K562 (cell line): ENCODE results near the gene IL27RA. TPM values are rescaled to one million over a fixed set of nuclear protein-coding genes. Genes with fewer than 3 reads are reported as not detected.
A peak's percentile ranks its signal among the peaks of the same experiment; 100 is the strongest.

ENCODE experiments used
- BCOR ChIP-seq: fragments of 450-650 bp; IDR thresholded peaks from 2 replicates; pipeline ENCODE4 v1.6.1; 2016
- CTCF ChIP-seq, 3 experiments: IDR thresholded peaks in 2 of 3; conservative IDR thresholded peaks in 1 of 3; 2 replicates each; pipeline ENCODE4 v1.5.1; 2011 to 2012; ENCODE audit warnings: low read length in 3 of 3, mild to moderate bottlenecking in 3 of 3, control low read depth in 2 of 3, improper control_type of control experiment in 1 of 3, inconsistent platforms in 1 of 3, low read depth in 1 of 3, mixed read lengths in 1 of 3, moderate library complexity in 1 of 3; ENCODE audit not compliant: insufficient read depth in 2 of 3
- ELF4 ChIP-seq: fragments of 450-650 bp; formaldehyde crosslinking; IDR thresholded peaks from 2 replicates; pipeline ENCODE4 v1.4.0; 2022; ENCODE audit warnings: missing genetic modification characterization
- ETV1 ChIP-seq: fragments of 450-650 bp; conservative IDR thresholded peaks from 2 replicates; pipeline ENCODE4 v1.6.1; 2016; ENCODE audit warnings: missing genetic modification characterization, control low read depth, low read depth, missing compliant biosample characterization
- GABPB1 ChIP-seq: sonication (generic); formaldehyde crosslinking; IDR thresholded peaks from 2 replicates; pipeline ENCODE4 v1.8.0; 2022; ENCODE audit warnings: mild to moderate bottlenecking, missing genetic modification reagents
- ILF3 ChIP-seq: fragments of 450-650 bp; IDR thresholded peaks from 2 replicates; pipeline ENCODE4 v1.6.1; 2018; ENCODE audit warnings: antibody characterized with exemption, mild to moderate bottlenecking, moderate library complexity, borderline replicate concordance
- IRF9 ChIP-seq: fragments of 450-650 bp; IDR thresholded peaks from 2 replicates; pipeline ENCODE4 v1.6.1; 2016; ENCODE audit warnings: missing biosample characterization, missing genetic modification characterization
- KLF1 ChIP-seq: fragments of 450-650 bp; IDR thresholded peaks from 2 replicates; pipeline ENCODE4 v1.6.1; 2016; ENCODE audit warnings: missing genetic modification characterization, missing compliant biosample characterization
- SMAD1 ChIP-seq: fragments of 150-350 bp; IDR thresholded peaks from 2 replicates; pipeline ENCODE4 v1.6.1; 2014; ENCODE audit warnings: low read length, low read depth; ENCODE audit not compliant: partially characterized antibody
- SNAPC5 ChIP-seq: fragments of 250-450 bp; sonication (Bioruptor Pico); IDR thresholded peaks from 2 replicates; pipeline ENCODE4 v1.8.0; 2021; ENCODE audit warnings: moderate library complexity, mild to moderate bottlenecking, inconsistent platforms
- SP2 ChIP-seq: IDR thresholded peaks from 2 replicates; pipeline ENCODE4 v1.6.1; 2011; ENCODE audit warnings: mild to moderate bottlenecking, low read depth, low read length, moderate library complexity; ENCODE audit not compliant: poor library complexity, severe bottlenecking; ENCODE audit errors: extremely low read depth
- SRSF3 ChIP-seq: fragments of 200-400 bp; formaldehyde crosslinking; IDR thresholded peaks from 2 replicates; pipeline ENCODE4 v1.6.1; 2016; ENCODE audit warnings: mild to moderate bottlenecking, low read length, moderate library complexity; ENCODE audit not compliant: insufficient read depth
- ZBTB9 ChIP-seq: fragments of 450-650 bp; formaldehyde crosslinking; IDR thresholded peaks from 2 replicates; pipeline ENCODE4 v1.4.0; 2020; ENCODE audit warnings: mild to moderate bottlenecking, moderate library complexity
- ZNF140 ChIP-seq: fragments of 250-450 bp; sonication (Bioruptor Pico); IDR thresholded peaks from 2 replicates; pipeline ENCODE4 v1.8.0; 2021; ENCODE audit warnings: moderate library complexity, mild to moderate bottlenecking, inconsistent platforms
- ZNF175 ChIP-seq: fragments of 200-800 bp; sonication (Bioruptor generic); IDR thresholded peaks from 2 replicates; pipeline ENCODE4 v1.6.1; 2016; ENCODE audit warnings: low read depth, mild to moderate bottlenecking, missing genetic modification characterization, missing compliant biosample characterization
- ZNF280B ChIP-seq: fragments of 250-450 bp; sonication (Bioruptor Pico); IDR thresholded peaks from 2 replicates; pipeline ENCODE4 v1.5.1; 2021; ENCODE audit warnings: mild to moderate bottlenecking
- ZNF75A ChIP-seq: fragments of 450-650 bp; formaldehyde crosslinking; IDR thresholded peaks from 2 replicates; pipeline ENCODE4 v1.4.0; 2020; ENCODE audit warnings: mild to moderate bottlenecking
- polyA plus RNA-seq, 8 experiments: library from polyadenylated mRNA; depleted of rRNA in 4 of 8; stranded (reverse) in 5 of 8; unstranded in 3 of 8; fragments of >200 nt; fragmentation: Nextera tagmentation in 2 of 8; fragmentation: Illumina TruSeq in 1 of 8; extraction: Ambion mirVana in 2 of 8; extraction: Trizol in 1 of 8; gene quantifications; 2 replicates each; pipeline versions ENCODE4 v1.2.1 to v1.2.3, GENCODE V29; 2011 to 2014; ENCODE audit warnings: inconsistent platforms in 1 of 8, missing spikeins in 1 of 8
- total RNA-seq, 7 experiments: library from RNA; depleted of rRNA in 6 of 7; stranded (reverse); fragments of >200 nt in 6 of 7; fragmentation: Illumina TruSeq in 2 of 7; extraction: Trizol in 2 of 7; gene quantifications; 2 replicates each; pipeline versions ENCODE4 v1.2.1 to v1.2.3, GENCODE V29; 2011 to 2021; ENCODE audit warnings: low replicate concordance in 1 of 7

IL27RA gene
- total and polyA plus RNA-seq, 9 of the 15 experiments (the other 6 are each of a cell fraction or from before 2014, with no cell fraction given) = 1.9 to 15.9 (median 12.0) TPM

GRCh38 chr19:14080887-14081796, 49.6 kb downstream of the IL27RA start (continued):
- TF ChIP-seq CTCF (IDR thresholded peaks at IDR 0.05 in 2 of 3, conservative IDR thresholded peaks at IDR 0.05 in 1 of 3; ENCODE audit: insufficient read depth in 2 of 3, low read depth in 1 of 3, low read length in 3 of 3) (no peak; a peak in 1 of 6 replicates), SP2 (no peak), ETV1 (tag) (peak; percentile 70), ZNF175 (no peak; the same call in 1 of the 2 replicates), ILF3 (no peak), ZNF75A (no peak), ELF4 (CRISPR knock-in tag) (no peak), SRSF3 (no peak), BCOR (no peak), ZBTB9 (CRISPR knock-in tag) (no peak; the same call in 1 of the 2 replicates), ZNF140 (CRISPR knock-in tag) (no peak), SMAD1 (no peak), SNAPC5 (CRISPR knock-in tag) (no peak), IRF9 (tag) (no peak), GABPB1 (CRISPR knock-in tag) (peak; percentile 98), ZNF280B (no peak), KLF1 (no peak)
